Psoas muscle (tissue), 8 donors: ENCODE measurements around the gene SYCP3. TPM values are rescaled to one million over a fixed set of nuclear protein-coding genes. Genes with fewer than 3 reads are reported as not detected.
"Not testable (repeated sequence)": the region's sequence is repeated elsewhere in the genome, so short reads cannot be mapped to it uniquely, and the experiment has no call there.

Experiments
- ATAC-seq, 4 donors: fragments of 200-7000 bp; cut with Tn5 transposase; one replicate each; pipeline ENCODE4 v1.9.1; 2020; ENCODE audit warnings: moderate library complexity in 3 of 4, mild to moderate bottlenecking in 2 of 4
- DNase-seq, 2 donors: peaks; one replicate each; pipeline ENCODE4 v3.0.0-alpha.2; 2020
- H3K27ac ChIP-seq: fragments of 200-600 bp; one replicate; pipeline ENCODE4 v1.8.0; 2022
- H3K27me3 ChIP-seq, 3 donors: fragments of 200-600 bp in 1 of 3; one replicate each; pipeline versions ENCODE4 v1.6.1 to v1.8.0; 2013 to 2022; ENCODE audit warnings: low read length in 2 of 3, mild to moderate bottlenecking in 2 of 3, moderate library complexity in 1 of 3; ENCODE audit not compliant: insufficient read depth in 3 of 3
- H3K36me3 ChIP-seq, 2 donors: fragments of 200-600 bp in 1 of 2; one replicate each; pipeline versions ENCODE4 v1.6.1 to v1.8.0; 2013 to 2022; ENCODE audit warnings: low read depth in 1 of 2, mild to moderate bottlenecking in 1 of 2, moderate library complexity in 1 of 2; ENCODE audit not compliant: insufficient read depth in 1 of 2
- H3K4me1 ChIP-seq: fragments of 200-600 bp; one replicate; pipeline ENCODE4 v1.8.0; 2022
- H3K4me3 ChIP-seq: fragments of 200-600 bp; one replicate; pipeline ENCODE4 v1.8.0; 2022; ENCODE audit warnings: mild to moderate bottlenecking
- H3K9me3 ChIP-seq: fragments of 200-600 bp; one replicate; pipeline ENCODE4 v1.8.0; 2022
- WGBS, 3 donors: extraction: QIAGEN DNeasy Blood & Tissue Kit; methylation state at CpG; one replicate each; pipeline versions ENCODE4 v1.1.6 to v1.1.7; 2013; 5-methylcytosine and 5-hydroxymethylcytosine counted together
- intact Hi-C, 2 donors: fragments of 100-400 bp; cut with DNase I; formaldehyde crosslinking; loops; one replicate each; pipeline versions ENCODE4 v1.11.0 to v1.14.2; 2022
- polyA plus RNA-seq, 3 donors: library from polyadenylated mRNA; stranded (reverse); fragments of 200-250 nt; gene quantifications; one replicate each; pipeline ENCODE4 v1.2.3, GENCODE V29; 2013
- total RNA-seq, 4 donors: library from RNA; stranded (reverse); fragmentation: NEBNext Ultra II Directional in 2 of 4; extraction: Animal tissue kit (Norgen Biotek cat#: 25700) in 2 of 4; gene quantifications; one replicate each; pipeline versions ENCODE4 v1.2.1 to v1.2.4, GENCODE V29; 2021 to 2023
- TF ChIP-seq, protein P1 (sequence below): fragments of 200-600 bp; IDR thresholded peaks from one replicate; pipeline ENCODE4 v1.8.0; 2022; ENCODE audit warnings: antibody characterized with exemption
- donor health status: healthy with polysubstance abuse.
- donor health status: DM: no; HTN: no; CAD: no; lungs with moderate emphysema.
- donor health status: Bipolar disorder and iron deficiency.
- donor health status: healthy.
- donor health status: DM: yes; HTN: yes; CAD: no.
- donor health status: DM: no; HTN: no; CAD: no.
- donor health status: DM: no; HTN: no; CAD: no.
- donor health status: DM: yes; HTN: yes; CAD: no.

The SYCP3 gene
- total and polyA plus RNA-seq, 7 donors, result 0.04 to 0.28 (median 0.23) TPM; not detected in 4

DNA sequence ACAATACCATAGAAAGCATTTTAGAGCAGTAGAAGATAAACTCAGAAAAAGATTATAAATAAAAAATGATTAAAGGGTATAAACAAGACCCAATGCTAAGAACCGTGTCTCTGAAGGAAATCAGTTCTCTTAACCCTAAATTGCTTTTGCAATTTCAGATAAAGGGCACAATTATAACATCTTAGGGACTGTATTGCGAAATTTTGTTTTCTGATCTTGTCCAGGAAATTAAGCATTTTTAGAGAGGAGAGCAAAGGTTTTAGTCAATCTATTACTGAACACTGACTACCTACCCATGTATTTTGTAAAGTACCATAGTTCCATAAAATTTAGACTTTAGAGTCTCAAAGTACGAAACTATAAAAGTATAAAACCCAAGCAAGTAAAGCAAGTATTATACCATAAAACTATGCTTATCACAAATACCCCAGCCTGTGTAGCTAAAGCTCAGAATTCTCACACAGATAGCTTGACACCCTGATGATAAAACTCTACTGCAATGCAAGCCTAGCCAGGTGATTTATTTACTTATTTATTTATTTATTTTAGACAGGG, 48.6 kb downstream of the SYCP3 start:
- H3K27ac ChIP-seq, result peak overlapping the region; percentile 33
- no peaks in the 10 kb centered on the region for H3K4me1 ChIP-seq
- DNase-seq (no peak), ATAC-seq (peak in 1 of 4 donors; percentile 2)
- intact Hi-C loops, result loop anchor here in 1 of 2 donors (10.0 kb wide), 2 partner anchors 196 to 286 kb away; partner anchors contain the start of gene ARL1
- peaks cover 0 to 12% of the 10 kb centered on the region in 2 donors for H3K36me3 ChIP-seq
- TF ChIP-seq, protein P1, sequence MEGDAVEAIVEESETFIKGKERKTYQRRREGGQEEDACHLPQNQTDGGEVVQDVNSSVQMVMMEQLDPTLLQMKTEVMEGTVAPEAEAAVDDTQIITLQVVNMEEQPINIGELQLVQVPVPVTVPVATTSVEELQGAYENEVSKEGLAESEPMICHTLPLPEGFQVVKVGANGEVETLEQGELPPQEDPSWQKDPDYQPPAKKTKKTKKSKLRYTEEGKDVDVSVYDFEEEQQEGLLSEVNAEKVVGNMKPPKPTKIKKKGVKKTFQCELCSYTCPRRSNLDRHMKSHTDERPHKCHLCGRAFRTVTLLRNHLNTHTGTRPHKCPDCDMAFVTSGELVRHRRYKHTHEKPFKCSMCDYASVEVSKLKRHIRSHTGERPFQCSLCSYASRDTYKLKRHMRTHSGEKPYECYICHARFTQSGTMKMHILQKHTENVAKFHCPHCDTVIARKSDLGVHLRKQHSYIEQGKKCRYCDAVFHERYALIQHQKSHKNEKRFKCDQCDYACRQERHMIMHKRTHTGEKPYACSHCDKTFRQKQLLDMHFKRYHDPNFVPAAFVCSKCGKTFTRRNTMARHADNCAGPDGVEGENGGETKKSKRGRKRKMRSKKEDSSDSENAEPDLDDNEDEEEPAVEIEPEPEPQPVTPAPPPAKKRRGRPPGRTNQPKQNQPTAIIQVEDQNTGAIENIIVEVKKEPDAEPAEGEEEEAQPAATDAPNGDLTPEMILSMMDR, result no peak
- 52 to 69% (median 54%) methylated on average over 3 of the region's 3 CpGs for WGBS, 3 donors
- no peaks in the 10 kb centered on the region for H3K27me3 ChIP-seq
- H3K9me3 ChIP-seq, result peaks cover 5% of the 10 kb centered on the region
- H3K4me3 ChIP-seq, result no peak overlapping the region

DNA sequence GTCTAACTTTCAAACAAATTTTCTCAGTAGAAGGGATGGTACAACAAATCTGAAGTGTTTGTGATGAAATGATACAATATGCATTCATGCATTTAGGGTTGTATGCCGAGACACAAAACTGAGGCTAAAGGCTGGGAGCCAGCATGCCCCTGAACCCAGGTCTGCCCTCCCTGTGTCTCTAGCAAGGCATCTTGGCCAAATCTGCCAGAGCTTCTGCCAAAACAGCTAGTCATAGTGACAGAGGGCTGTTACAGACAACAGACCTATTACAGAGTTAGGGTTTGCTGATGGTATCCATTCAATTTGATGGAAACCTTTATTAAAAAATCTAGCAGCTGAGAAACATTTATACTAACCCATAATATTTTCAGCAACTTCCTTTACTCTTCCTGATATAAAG, 53.1 kb downstream of the SYCP3 start:
- no peak for DNase-seq
- no peak overlapping the region for H3K4me3 ChIP-seq
- TF ChIP-seq, protein P1, result no peak
- peak in 2 of 4 donors; percentile 29 to 45 for ATAC-seq
- H3K36me3 ChIP-seq, result peaks cover 0 to 54% of the 10 kb centered on the region in 2 donors
- no peak overlapping the region for H3K27ac ChIP-seq
- WGBS, 3 donors, result 31 to 67% (median 38%) methylated on average over 1 of the region's 1 CpG
- no peaks in the 10 kb centered on the region for H3K9me3 ChIP-seq
- H3K27me3 ChIP-seq, result no peaks in the 10 kb centered on the region
- H3K4me1 ChIP-seq, result no peaks in the 10 kb centered on the region
- intact Hi-C loops, result no loop called here

DNA sequence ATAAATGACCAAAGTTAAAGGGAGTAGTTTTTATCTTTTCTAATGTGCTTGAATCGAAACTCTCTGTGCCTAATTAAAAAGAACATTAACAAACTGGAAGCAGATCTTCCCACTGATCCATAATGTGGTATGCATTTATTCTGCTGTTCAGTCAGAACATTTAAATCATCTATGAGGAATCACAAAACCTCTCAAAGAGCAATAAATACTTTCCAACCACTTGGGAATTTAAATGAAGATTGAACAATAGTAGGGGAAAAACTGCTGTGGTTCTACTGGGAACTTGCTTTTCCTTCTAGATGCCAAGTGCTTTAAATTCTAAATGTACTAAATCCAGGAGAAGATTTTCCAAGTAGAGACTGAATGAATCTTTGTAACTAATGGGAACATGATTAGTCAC, 54.2 kb downstream of the SYCP3 start:
- no peak for DNase-seq
- no peak overlapping the region for H3K27ac ChIP-seq
- no peak for ATAC-seq
- H3K4me3 ChIP-seq, result no peak overlapping the region
- intact Hi-C loops, result no loop called here
- peaks cover 0 to 64% of the 10 kb centered on the region in 2 donors for H3K36me3 ChIP-seq
- TF ChIP-seq, protein P1, result no peak
- no peaks in the 10 kb centered on the region for H3K27me3 ChIP-seq
- no peaks in the 10 kb centered on the region for H3K4me1 ChIP-seq
- no peaks in the 10 kb centered on the region for H3K9me3 ChIP-seq
- WGBS, 3 donors, result 44 to 60% (median 52%) methylated on average over 1 of the region's 1 CpG

DNA sequence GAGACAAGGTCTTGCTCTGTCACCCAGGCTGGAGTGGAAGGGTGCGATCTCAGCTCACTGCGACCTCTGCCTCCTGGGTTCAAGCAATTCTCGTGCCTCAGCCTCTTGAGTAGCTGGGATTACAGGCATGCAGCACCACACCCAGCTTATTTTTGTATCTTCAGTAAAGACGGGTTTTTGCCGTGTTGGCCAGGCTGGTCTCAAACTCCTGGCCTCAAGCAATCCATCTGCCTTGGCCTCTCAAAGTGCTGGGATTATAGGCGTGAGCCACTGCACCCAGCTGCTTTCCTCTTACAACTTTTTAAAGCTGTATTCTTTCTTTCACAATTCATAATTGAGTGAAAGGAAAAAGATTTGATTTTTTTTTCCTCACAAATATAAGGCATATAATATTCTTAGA, 57.6 kb downstream of the SYCP3 start:
- 43 to 61% (median 49%) methylated on average over 6 of the region's 6 CpGs for WGBS, 3 donors
- H3K9me3 ChIP-seq, intact Hi-C loops, H3K27ac ChIP-seq, H3K27me3 ChIP-seq, DNase-seq, H3K4me3 ChIP-seq, ATAC-seq: not testable (repeated sequence)
- peaks cover 0 to 97% of the 10 kb centered on the region in 2 donors for H3K36me3 ChIP-seq
- H3K4me1 ChIP-seq, result peaks cover 12% of the 10 kb centered on the region

DNA sequence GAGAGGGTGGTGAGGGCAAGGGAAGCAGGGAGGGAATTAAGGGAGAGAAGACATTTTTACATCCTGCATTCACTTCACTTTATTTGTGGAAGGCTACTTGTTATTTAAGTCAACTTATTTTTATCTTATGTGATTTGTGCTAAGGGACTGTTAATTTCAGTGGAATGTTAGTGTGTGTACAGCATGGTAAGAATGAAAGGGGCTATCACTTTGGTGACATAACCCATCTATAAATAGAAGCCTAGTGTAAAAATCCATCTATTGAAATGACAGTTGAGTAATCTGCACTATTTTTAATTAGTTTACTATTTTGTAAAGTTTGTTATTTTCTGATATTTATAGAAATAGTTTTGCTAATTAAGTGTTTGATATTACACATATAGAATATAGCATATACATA, 58.6 kb downstream of the SYCP3 start:
- Histone ChIP-seq H3K9me3 (no peaks in the 10 kb centered on the region), H3K4me1 (peaks cover 16% of the 10 kb centered on the region), H3K27ac (no peak overlapping the region), H3K27me3 (no peaks in the 10 kb centered on the region), H3K4me3 (no peak overlapping the region), H3K36me3 (peaks cover 0 to 97% of the 10 kb centered on the region in 2 donors)
- intact Hi-C loops, result no loop called here
- ATAC-seq (peak in 2 of 4 donors; percentile 35 to 46), DNase-seq (no peak)
- TF ChIP-seq, protein P1, result no peak
